Transverse colon (tissue), 4 donors: ENCODE measurements around the gene CLMN.

Source experiments
- EP300 ChIP-seq: sonication (generic); formaldehyde crosslinking; IDR thresholded peaks from one replicate; pipeline ENCODE4 v1.6.1; 2017; ENCODE audit warnings: antibody characterized with exemption, low read depth
- POLR2A ChIP-seq: fragments of 450-650 bp; IDR thresholded peaks from one replicate; pipeline ENCODE4 v1.6.1; 2016; ENCODE audit warnings: antibody characterized with exemption, mild to moderate bottlenecking, moderate library complexity
- POLR2AphosphoS5 ChIP-seq, 3 donors: sonication (generic); formaldehyde crosslinking; IDR thresholded peaks; one replicate each; pipeline ENCODE4 v1.6.1; 2016; ENCODE audit warnings: antibody characterized with exemption in 3 of 3
- TF ChIP-seq, protein P1 (sequence below), 5 experiments: fragments of 200-600 bp in 3 of 5; fragments of 450-650 bp in 2 of 5; sonication (generic) in 3 of 5; IDR thresholded peaks; 1 replicate in 2 of 5; 2 replicates in 3 of 5; pipeline ENCODE4 v1.5.1; 2016 to 2017; ENCODE audit warnings: antibody characterized with exemption in 5 of 5, inconsistent platforms in 3 of 5, mild to moderate bottlenecking in 2 of 5, moderate library complexity in 1 of 5

DNA sequence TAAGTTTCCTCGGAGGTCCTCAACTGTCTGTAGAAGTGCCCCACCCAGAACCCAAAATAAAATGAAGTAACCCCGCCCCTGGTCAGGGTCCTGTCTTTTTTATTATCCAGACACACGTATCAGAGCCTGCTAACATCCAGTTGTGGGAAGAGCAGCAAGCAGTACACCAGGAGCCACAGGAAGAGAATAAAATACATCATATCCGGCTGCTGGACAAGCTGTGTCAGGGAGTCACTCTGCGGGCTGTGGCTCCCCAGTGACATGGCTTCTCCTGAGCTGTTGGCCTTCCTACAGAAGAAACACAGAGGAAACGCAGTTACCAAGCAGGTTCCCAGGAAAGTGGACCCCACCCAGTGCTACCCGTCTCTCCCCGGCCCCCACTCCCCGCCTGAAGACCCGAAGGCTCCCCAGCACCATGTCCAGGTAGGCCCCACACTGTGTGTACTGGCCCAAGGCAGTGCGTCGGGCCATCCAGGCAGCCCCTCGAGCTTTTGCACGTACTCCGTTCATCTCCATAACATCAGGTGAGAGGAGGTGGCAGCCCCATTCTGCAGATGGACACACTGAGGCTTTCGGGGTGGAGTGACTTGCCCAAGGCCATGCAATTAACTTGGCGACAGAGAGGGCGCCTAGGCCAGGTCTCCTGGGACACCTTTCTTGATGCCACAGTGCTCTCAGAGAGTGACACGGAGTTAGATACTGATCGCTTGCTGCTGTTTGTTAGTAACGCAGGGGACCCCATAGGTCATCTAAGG, 128.1 kb downstream of the CLMN start:
- TF ChIP-seq, protein P1, sequence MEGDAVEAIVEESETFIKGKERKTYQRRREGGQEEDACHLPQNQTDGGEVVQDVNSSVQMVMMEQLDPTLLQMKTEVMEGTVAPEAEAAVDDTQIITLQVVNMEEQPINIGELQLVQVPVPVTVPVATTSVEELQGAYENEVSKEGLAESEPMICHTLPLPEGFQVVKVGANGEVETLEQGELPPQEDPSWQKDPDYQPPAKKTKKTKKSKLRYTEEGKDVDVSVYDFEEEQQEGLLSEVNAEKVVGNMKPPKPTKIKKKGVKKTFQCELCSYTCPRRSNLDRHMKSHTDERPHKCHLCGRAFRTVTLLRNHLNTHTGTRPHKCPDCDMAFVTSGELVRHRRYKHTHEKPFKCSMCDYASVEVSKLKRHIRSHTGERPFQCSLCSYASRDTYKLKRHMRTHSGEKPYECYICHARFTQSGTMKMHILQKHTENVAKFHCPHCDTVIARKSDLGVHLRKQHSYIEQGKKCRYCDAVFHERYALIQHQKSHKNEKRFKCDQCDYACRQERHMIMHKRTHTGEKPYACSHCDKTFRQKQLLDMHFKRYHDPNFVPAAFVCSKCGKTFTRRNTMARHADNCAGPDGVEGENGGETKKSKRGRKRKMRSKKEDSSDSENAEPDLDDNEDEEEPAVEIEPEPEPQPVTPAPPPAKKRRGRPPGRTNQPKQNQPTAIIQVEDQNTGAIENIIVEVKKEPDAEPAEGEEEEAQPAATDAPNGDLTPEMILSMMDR (IDR thresholded peaks at IDR 0.05): no peak
- no peak for TF ChIP-seq POLR2AphosphoS5 (IDR thresholded peaks at IDR 0.05)
- no peak for TF ChIP-seq POLR2A
- no peak for TF ChIP-seq EP300
